NB4 (cell line): Measurements from ENCODE around the gene PCSK6.

ENCODE experiments used
- CTCF ChIP-seq: IDR thresholded peaks from one replicate; pipeline ENCODE4 v1.5.1; 2012; ENCODE audit warnings: low read depth, low read length
- POLR2A ChIP-seq: IDR thresholded peaks from 2 replicates; pipeline ENCODE4 v1.6.1; 2011; ENCODE audit warnings: mild to moderate bottlenecking; ENCODE audit not compliant: insufficient read length; ENCODE audit errors: extremely low read depth

- no peak for TF ChIP-seq CTCF
- TF ChIP-seq POLR2A: no peak
Observed at GRCh38 chr15:101371519-101371918, 118.0 kb downstream of the PCSK6 start.
